Measurements from ENCODE around the gene CACNA2D3. TPM values are rescaled to one million over a fixed set of nuclear protein-coding genes. Genes with fewer than 3 reads are reported as not detected.

CACNA2D3 gene
- total RNA-seq, 1 donor from 2014 or later = 3.6 TPM

- TF ChIP-seq, protein P1, sequence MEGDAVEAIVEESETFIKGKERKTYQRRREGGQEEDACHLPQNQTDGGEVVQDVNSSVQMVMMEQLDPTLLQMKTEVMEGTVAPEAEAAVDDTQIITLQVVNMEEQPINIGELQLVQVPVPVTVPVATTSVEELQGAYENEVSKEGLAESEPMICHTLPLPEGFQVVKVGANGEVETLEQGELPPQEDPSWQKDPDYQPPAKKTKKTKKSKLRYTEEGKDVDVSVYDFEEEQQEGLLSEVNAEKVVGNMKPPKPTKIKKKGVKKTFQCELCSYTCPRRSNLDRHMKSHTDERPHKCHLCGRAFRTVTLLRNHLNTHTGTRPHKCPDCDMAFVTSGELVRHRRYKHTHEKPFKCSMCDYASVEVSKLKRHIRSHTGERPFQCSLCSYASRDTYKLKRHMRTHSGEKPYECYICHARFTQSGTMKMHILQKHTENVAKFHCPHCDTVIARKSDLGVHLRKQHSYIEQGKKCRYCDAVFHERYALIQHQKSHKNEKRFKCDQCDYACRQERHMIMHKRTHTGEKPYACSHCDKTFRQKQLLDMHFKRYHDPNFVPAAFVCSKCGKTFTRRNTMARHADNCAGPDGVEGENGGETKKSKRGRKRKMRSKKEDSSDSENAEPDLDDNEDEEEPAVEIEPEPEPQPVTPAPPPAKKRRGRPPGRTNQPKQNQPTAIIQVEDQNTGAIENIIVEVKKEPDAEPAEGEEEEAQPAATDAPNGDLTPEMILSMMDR (IDR thresholded peaks at IDR 0.05) = no peak
- no peaks in the 10 kb centered on the region for H3K36me3 ChIP-seq
- intact Hi-C loops (cut with DNase I) = no loop called here
- H3K27me3 ChIP-seq (ENCODE audit: low read depth) = no peaks in the 10 kb centered on the region
- no peak overlapping the region for H3K4me3 ChIP-seq
- DNase-seq (no peak), ATAC-seq (no peak)
- no peak overlapping the region for H3K27ac ChIP-seq
- no peaks in the 10 kb centered on the region for H3K9me3 ChIP-seq
- H3K4me1 ChIP-seq = no peaks in the 10 kb centered on the region
Observed at GRCh38 chr3:54212723-54213122, 90.4 kb downstream of the CACNA2D3 start.

DNA sequence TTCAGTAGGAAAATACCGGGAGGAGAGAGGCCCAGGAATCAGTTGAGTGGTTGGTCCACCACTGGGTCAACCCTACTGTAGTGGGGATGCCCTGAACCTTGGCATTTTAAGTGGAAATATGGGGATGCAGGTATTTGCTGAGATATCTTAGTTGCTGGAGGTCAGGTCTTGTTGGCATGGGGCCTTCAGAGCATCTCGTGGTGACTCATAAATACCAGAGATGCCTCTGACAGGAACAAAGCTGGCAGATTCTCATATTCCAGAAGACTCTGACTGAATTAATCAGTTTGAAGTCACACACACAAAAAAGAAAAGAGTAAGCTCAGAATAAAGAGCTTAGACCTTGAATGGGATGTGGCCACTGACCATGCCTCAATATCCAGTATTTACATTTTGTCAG, 91.6 kb downstream of the CACNA2D3 start:
- TF ChIP-seq, protein P1 (IDR thresholded peaks at IDR 0.05) = no peak
- no peak for ATAC-seq
- Histone ChIP-seq H3K27ac (no peak overlapping the region), H3K36me3 (no peaks in the 10 kb centered on the region), H3K9me3 (no peaks in the 10 kb centered on the region), H3K4me3 (no peak overlapping the region), H3K27me3 (ENCODE audit: low read depth) (no peaks in the 10 kb centered on the region), H3K4me1 (no peaks in the 10 kb centered on the region)
- intact Hi-C loops (cut with DNase I) = no loop called here
- DNase-seq = no peak

- Histone ChIP-seq H3K27ac (no peak overlapping the region), H3K36me3 (no peaks in the 10 kb centered on the region), H3K27me3 (ENCODE audit: low read depth) (no peaks in the 10 kb centered on the region), H3K9me3 (no peaks in the 10 kb centered on the region), H3K4me3 (no peak overlapping the region), H3K4me1 (no peaks in the 10 kb centered on the region)
- intact Hi-C loops (cut with DNase I) = no loop called here
- DNase-seq = no peak
- TF ChIP-seq, protein P1 (IDR thresholded peaks at IDR 0.05) = no peak
- ATAC-seq = no peak
Observed at GRCh38 chr3:54214845-54215244, 92.5 kb downstream of the CACNA2D3 start.

DNA sequence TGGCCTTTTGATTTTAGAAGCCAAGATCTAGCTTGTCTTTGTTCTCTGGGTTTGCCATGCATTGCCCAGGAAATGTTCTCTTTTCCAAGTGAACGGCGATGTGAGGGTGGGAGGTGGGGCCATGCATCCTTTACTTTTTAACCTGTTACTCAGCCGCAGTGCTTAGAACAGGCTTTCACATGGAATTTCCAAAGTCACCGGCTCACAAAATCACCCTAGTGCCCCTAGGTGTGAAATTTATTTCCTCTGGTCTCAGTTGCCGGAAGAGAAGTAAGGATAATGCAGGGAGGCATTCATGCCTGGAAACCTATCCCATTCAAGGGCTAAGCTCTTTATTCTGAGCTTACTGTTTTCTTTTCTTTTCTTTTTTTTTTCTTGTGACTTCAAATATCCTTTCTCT, 93.2 kb downstream of the CACNA2D3 start:
- no peaks in the 10 kb centered on the region for H3K27me3 ChIP-seq (ENCODE audit: low read depth)
- no peaks in the 10 kb centered on the region for H3K9me3 ChIP-seq
- intact Hi-C loops (cut with DNase I) = no loop called here
- TF ChIP-seq, protein P1 (IDR thresholded peaks at IDR 0.05) = no peak
- no peaks in the 10 kb centered on the region for H3K4me1 ChIP-seq
- H3K4me3 ChIP-seq = no peak overlapping the region
- ATAC-seq (no peak), DNase-seq (no peak)
- no peaks in the 10 kb centered on the region for H3K36me3 ChIP-seq
- H3K27ac ChIP-seq = no peak overlapping the region

DNA sequence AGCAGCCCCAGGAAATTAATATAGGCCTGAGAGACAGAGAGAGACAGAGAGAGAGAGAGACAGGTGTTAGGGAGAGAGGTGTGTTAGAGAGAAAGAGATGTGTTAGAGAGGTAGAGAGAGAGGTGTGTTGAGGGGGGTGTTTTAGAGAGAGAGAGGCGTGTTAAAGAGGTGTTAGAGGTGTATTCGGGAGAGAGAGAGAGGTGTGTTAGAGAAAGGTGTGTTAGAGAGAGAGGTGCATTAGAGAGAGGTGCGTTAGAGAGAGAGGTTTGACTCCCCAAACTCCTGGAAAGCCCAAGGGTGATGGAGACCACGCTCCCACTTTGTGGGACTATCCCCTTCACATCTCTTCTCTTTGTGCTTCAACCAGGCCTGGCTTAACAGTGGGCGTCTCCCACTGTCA, 95.5 kb downstream of the CACNA2D3 start:
- Histone ChIP-seq H3K27ac (no peak overlapping the region), H3K4me1 (no peaks in the 10 kb centered on the region), H3K9me3 (no peaks in the 10 kb centered on the region), H3K4me3 (no peak overlapping the region), H3K36me3 (no peaks in the 10 kb centered on the region), H3K27me3 (ENCODE audit: low read depth) (no peaks in the 10 kb centered on the region)
- no peak for DNase-seq
- TF ChIP-seq, protein P1 (IDR thresholded peaks at IDR 0.05) = no peak
- intact Hi-C loops (cut with DNase I) = no loop called here
- no peak for ATAC-seq

DNA sequence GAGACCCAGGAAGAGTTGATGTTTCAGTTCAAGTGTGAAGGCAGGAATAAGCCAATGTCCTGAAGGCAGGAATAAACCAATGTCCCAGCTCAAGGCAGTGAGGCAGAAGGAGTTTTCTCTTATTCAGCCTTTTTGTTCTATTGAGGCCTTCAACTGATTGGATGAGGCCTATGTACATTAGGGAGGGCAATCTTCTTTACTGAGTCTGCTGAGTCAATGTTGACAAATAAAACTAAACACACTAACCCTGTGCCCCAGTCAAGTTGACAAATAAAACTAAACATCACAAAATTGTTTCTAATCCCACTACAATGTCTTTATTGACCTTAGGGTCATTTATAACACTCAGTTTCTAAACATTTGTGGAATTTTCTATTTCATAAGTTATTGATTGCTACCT, 100.0 kb downstream of the CACNA2D3 start:
- ATAC-seq (no peak), DNase-seq (no peak)
- TF ChIP-seq, protein P1 (IDR thresholded peaks at IDR 0.05) = no peak
- intact Hi-C loops (cut with DNase I) = no loop called here
- Histone ChIP-seq H3K27me3 (ENCODE audit: low read depth) (no peaks in the 10 kb centered on the region), H3K4me3 (no peak overlapping the region), H3K36me3 (no peaks in the 10 kb centered on the region), H3K27ac (no peak overlapping the region), H3K4me1 (no peaks in the 10 kb centered on the region), H3K9me3 (no peaks in the 10 kb centered on the region)
